HEK293 (cell line): Measurements from ENCODE around the gene UNC119.

ENCODE experiments used
- CTCF ChIA-PET: fragments of 350-600 bp; formaldehyde crosslinking; extraction: SDS; loops from one replicate; lab custom pipeline; 2021; ENCODE audit warnings: antibody characterized with exemption; lab: Yijun Ruan, JAX
- POLR2A ChIA-PET: fragments of 300-600 bp; formaldehyde crosslinking; extraction: SDS; loops from one replicate; lab custom pipeline; 2020; ENCODE audit warnings: antibody characterized with exemption, inconsistent platforms; lab: Yijun Ruan, JAX
- H3K27ac ChIP-seq: fragments of 200-500 bp; sonication (Bioruptor generic); 2 replicates; pipeline ENCODE4 v1.5.1; 2014; ENCODE audit warnings: low read depth, low read length, control low read depth, inconsistent platforms; ENCODE audit errors: extremely low read depth
- H3K36me3 ChIP-seq, 2 experiments: fragments of 200-500 bp in 1 of 2; sonication (Bioruptor generic) in 1 of 2; 1 replicate in 1 of 2; 2 replicates in 1 of 2; pipeline ENCODE4 v1.5.1; 2014 to 2017; ENCODE audit warnings: inconsistent platforms in 2 of 2, low read length in 2 of 2; ENCODE audit not compliant: control insufficient read depth in 2 of 2, insufficient read depth in 1 of 2
- H3K4me1 ChIP-seq: fragments of 200-500 bp; sonication (Bioruptor generic); 2 replicates; pipeline ENCODE4 v1.5.1; 2014; ENCODE audit warnings: mild to moderate bottlenecking, low read length, inconsistent platforms; ENCODE audit not compliant: control insufficient read depth, insufficient read depth
- H3K4me3 ChIP-seq: 2 replicates; pipeline ENCODE4 v1.5.1; 2011; ENCODE audit warnings: low read depth, mild to moderate bottlenecking, control low read depth, low read length, moderate library complexity
- H3K9me3 ChIP-seq: fragments of 200-500 bp; sonication (Bioruptor generic); 2 replicates; pipeline ENCODE4 v1.5.1; 2014; ENCODE audit warnings: low read depth, low read length, inconsistent platforms; ENCODE audit not compliant: control insufficient read depth, insufficient read depth
- ELK4 ChIP-seq: IDR thresholded peaks from 2 replicates; pipeline ENCODE4 v1.6.1; 2011; ENCODE audit warnings: mild to moderate bottlenecking, low read depth, low read length, borderline replicate concordance
- HOXC10 ChIP-seq: sonication (generic); formaldehyde crosslinking; IDR thresholded peaks from 2 replicates; pipeline ENCODE4 v1.8.1; 2023; ENCODE audit warnings: mild to moderate bottlenecking, missing genetic modification reagents
- KLF9 ChIP-seq: fragments of 450-650 bp; formaldehyde crosslinking; IDR thresholded peaks from 2 replicates; pipeline ENCODE4 v1.5.1; 2016; ENCODE audit warnings: missing biosample characterization, missing genetic modification characterization, low read depth
- ZNF112 ChIP-seq: fragments of 450-650 bp; formaldehyde crosslinking; IDR thresholded peaks from 2 replicates; pipeline ENCODE4 v1.5.0; 2017; ENCODE audit warnings: missing biosample characterization, missing genetic modification characterization
- ZNF16 ChIP-seq: fragments of 450-650 bp; formaldehyde crosslinking; IDR thresholded peaks from 2 replicates; pipeline ENCODE4 v1.5.1; 2016; ENCODE audit warnings: low read depth, missing biosample characterization, missing genetic modification characterization
- ZNF174 ChIP-seq: fragments of 450-650 bp; formaldehyde crosslinking; IDR thresholded peaks from 2 replicates; pipeline ENCODE4 v1.5.0; 2017; ENCODE audit warnings: missing biosample characterization, mild to moderate bottlenecking, missing genetic modification characterization
- ZNF449 ChIP-seq: fragments of 450-650 bp; formaldehyde crosslinking; IDR thresholded peaks from 2 replicates; pipeline ENCODE4 v1.5.1; 2017; ENCODE audit warnings: missing biosample characterization, mild to moderate bottlenecking, missing genetic modification characterization, moderate library complexity
- ZNF600 ChIP-seq: fragments of 450-650 bp; formaldehyde crosslinking; IDR thresholded peaks from 2 replicates; pipeline ENCODE4 v1.5.1; 2016; ENCODE audit warnings: missing biosample characterization, missing genetic modification characterization
- ZNF664 ChIP-seq: fragments of 450-650 bp; formaldehyde crosslinking; IDR thresholded peaks from 2 replicates; pipeline ENCODE4 v1.5.1; 2016; ENCODE audit warnings: missing biosample characterization, missing genetic modification characterization
- ZNF776 ChIP-seq: fragments of 450-650 bp; formaldehyde crosslinking; IDR thresholded peaks from 2 replicates; pipeline ENCODE4 v1.5.0; 2017; ENCODE audit warnings: missing biosample characterization, missing genetic modification characterization, borderline replicate concordance
- ZNF785 ChIP-seq: fragments of 450-650 bp; formaldehyde crosslinking; IDR thresholded peaks from 2 replicates; pipeline ENCODE4 v1.5.1; 2016; ENCODE audit warnings: missing biosample characterization, missing genetic modification characterization
- ZSCAN30 ChIP-seq: fragments of 450-650 bp; IDR thresholded peaks from 2 replicates; pipeline ENCODE4 v1.5.1; 2018; ENCODE audit warnings: missing biosample characterization, mild to moderate bottlenecking, missing genetic modification characterization, moderate library complexity
- TF ChIP-seq, protein P1 (sequence below): fragments of 450-650 bp; formaldehyde crosslinking; IDR thresholded peaks from 2 replicates; pipeline ENCODE4 v1.5.1; 2016; ENCODE audit warnings: missing biosample characterization, missing genetic modification characterization
- TF ChIP-seq, protein P2 (sequence below): fragments of 450-650 bp; formaldehyde crosslinking; IDR thresholded peaks from 2 replicates; pipeline ENCODE4 v1.5.1; 2016; ENCODE audit warnings: missing biosample characterization, missing genetic modification characterization, borderline replicate concordance

UNC119 gene

GRCh38 chr17:28511858-28512461, 40.5 kb downstream of the UNC119 start (continued):
- TF ChIP-seq, protein P1, sequence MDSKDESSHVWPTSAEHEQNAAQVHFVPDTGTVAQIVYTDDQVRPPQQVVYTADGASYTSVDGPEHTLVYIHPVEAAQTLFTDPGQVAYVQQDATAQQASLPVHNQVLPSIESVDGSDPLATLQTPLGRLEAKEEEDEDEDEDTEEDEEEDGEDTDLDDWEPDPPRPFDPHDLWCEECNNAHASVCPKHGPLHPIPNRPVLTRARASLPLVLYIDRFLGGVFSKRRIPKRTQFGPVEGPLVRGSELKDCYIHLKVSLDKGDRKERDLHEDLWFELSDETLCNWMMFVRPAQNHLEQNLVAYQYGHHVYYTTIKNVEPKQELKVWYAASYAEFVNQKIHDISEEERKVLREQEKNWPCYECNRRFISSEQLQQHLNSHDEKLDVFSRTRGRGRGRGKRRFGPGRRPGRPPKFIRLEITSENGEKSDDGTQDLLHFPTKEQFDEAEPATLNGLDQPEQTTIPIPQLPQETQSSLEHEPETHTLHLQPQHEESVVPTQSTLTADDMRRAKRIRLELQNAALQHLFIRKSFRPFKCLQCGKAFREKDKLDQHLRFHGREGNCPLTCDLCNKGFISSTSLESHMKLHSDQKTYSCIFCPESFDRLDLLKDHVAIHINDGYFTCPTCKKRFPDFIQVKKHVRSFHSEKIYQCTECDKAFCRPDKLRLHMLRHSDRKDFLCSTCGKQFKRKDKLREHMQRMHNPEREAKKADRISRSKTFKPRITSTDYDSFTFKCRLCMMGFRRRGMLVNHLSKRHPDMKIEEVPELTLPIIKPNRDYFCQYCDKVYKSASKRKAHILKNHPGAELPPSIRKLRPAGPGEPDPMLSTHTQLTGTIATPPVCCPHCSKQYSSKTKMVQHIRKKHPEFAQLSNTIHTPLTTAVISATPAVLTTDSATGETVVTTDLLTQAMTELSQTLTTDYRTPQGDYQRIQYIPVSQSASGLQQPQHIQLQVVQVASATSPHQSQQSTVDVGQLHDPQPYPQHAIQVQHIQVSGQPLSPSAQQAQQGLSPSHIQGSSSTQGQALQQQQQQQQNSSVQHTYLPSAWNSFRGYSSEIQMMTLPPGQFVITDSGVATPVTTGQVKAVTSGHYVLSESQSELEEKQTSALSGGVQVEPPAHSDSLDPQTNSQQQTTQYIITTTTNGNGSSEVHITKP (tag by site-specific recombination) = peak; percentile 37
- no peak for TF ChIP-seq KLF9 (tag by site-specific recombination)
- no peak for TF ChIP-seq ZNF112 (tag by site-specific recombination)
- TF ChIP-seq, protein P2, sequence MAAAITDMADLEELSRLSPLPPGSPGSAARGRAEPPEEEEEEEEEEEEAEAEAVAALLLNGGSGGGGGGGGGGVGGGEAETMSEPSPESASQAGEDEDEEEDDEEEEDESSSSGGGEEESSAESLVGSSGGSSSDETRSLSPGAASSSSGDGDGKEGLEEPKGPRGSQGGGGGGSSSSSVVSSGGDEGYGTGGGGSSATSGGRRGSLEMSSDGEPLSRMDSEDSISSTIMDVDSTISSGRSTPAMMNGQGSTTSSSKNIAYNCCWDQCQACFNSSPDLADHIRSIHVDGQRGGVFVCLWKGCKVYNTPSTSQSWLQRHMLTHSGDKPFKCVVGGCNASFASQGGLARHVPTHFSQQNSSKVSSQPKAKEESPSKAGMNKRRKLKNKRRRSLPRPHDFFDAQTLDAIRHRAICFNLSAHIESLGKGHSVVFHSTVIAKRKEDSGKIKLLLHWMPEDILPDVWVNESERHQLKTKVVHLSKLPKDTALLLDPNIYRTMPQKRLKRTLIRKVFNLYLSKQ = no peak
- TF ChIP-seq ZNF776 (tag by site-specific recombination) = no peak
- no peak for TF ChIP-seq ZSCAN30 (tag by site-specific recombination)

DNA sequence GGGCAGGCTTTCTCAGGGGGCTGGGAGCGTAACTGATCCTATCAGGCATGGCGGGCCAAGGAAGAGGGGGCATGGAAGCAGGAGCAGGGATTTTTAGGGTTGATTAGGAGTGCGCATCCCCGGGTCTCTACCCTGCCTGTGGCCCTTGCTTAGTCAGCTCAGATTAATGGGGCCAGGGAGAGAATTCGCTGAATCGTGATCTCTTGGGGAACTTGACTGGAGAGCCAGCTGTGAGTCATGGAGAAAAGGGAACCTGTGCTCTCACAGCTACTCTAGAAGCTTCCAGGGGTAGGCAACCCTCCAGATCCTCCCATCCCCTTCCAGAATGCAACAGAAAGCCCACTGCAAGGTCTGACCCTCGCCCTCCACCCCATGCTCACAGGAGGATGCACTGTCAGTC, 42.6 kb downstream of the UNC119 start:
- peaks cover 4% of the 10 kb centered on the region; the same call in 1 of the 2 replicates for H3K4me1 ChIP-seq
- POLR2A ChIA-PET = interaction anchor here (0.6 kb wide), 1 partner anchor 195 kb away, joined by 7 read pairs; no protein-coding TSS in a partner anchor
- H3K36me3 ChIP-seq = no peaks in the 10 kb centered on the region
- H3K9me3 ChIP-seq = no peaks in the 10 kb centered on the region
- no peak for TF ChIP-seq ZNF600 (tag by site-specific recombination)
- TF ChIP-seq HOXC10 (CRISPR knock-in tag) = no peak
- TF ChIP-seq ZNF449 = no peak
- TF ChIP-seq, protein P2 = no peak
- no peak for TF ChIP-seq ZNF16 (tag by site-specific recombination)
- no peak for TF ChIP-seq ELK4
- TF ChIP-seq ZNF174 (tag by site-specific recombination) = no peak
- TF ChIP-seq ZNF776 (tag by site-specific recombination) = no peak
- TF ChIP-seq ZNF785 (tag by site-specific recombination) = no peak
- TF ChIP-seq ZNF664 (tag by site-specific recombination) = no peak
- TF ChIP-seq, all 188 proteins: peak for 0
- CTCF ChIA-PET = interaction anchor here (1.0 kb wide), 2 partner anchors 37 to 103 kb away, joined by 3 read pairs; no protein-coding TSS in a partner anchor
- no peak overlapping the region for H3K27ac ChIP-seq
- H3K4me3 ChIP-seq = no peak overlapping the region
